K562 (cell line): ENCODE measurements around the gene RFNG. TPM values are rescaled to one million over a fixed set of nuclear protein-coding genes. Genes with fewer than 3 reads are reported as not detected.

Experiments
- ATAC-seq: fragments of 200-7000 bp; cut with Tn5 transposase; 3 replicates; pipeline ENCODE4 v1.9.1; 2020; ENCODE audit warnings: moderate library complexity
- BruUV-seq: library from RNA; stranded (reverse); fragments of 400-500 nt; replicated peaks from 2 replicates; lab custom pipeline; 2021; lab: Mats Ljungman, UMichigan
- CTCF ChIA-PET: fragments of 300-600 bp; formaldehyde crosslinking; extraction: SDS; loops from one replicate; lab custom pipeline; 2021; ENCODE audit warnings: low intra/inter-chr PET ratio; lab: Yijun Ruan, JAX
- POLR2A ChIA-PET: fragments of 300-600, 350-650 bp; sonication (Branson Sonifier 250); formaldehyde crosslinking; extraction: SDS; loops from one replicate; lab custom pipeline; 2021; ENCODE audit warnings: antibody characterized with exemption, inconsistent platforms; lab: Yijun Ruan, JAX
- DNase-seq, 4 experiments: peaks; one replicate each; pipeline versions ENCODE4 v3.0.0 to v3.0.0-alpha.2; 2011 to 2018; ENCODE audit warnings: low spot score in 3 of 4, mixed read lengths in 3 of 4; ENCODE audit errors: extremely low read depth in 1 of 4
- FAIRE-seq: peaks from 2 replicates; lab custom pipeline; 2011; peaks lifted over from hg19 to GRCh38; lab: Jason Lieb, UNC
- H2AFZ ChIP-seq: 2 replicates; pipeline ENCODE4 v1.6.0; 2011; ENCODE audit warnings: low read depth, low read length, control low read depth, inconsistent platforms
- H3K27ac ChIP-seq: fragments of 200-600 bp; 3 replicates; pipeline ENCODE4 v1.8.0; 2011; ENCODE audit warnings: low read depth, mild to moderate bottlenecking, control low read depth, inconsistent platforms, low read length, moderate library complexity, mixed read lengths; ENCODE audit errors: extremely low read depth
- H3K27me3 ChIP-seq, 2 experiments: fragments of 300-600 bp in 1 of 2; 2 replicates in 1 of 2; 3 replicates in 1 of 2; pipeline versions ENCODE4 v1.6.0 to v1.8.0; 2011; ENCODE audit warnings: inconsistent platforms in 2 of 2, low read length in 2 of 2, mild to moderate bottlenecking in 1 of 2, mixed read lengths in 1 of 2, moderate library complexity in 1 of 2; ENCODE audit not compliant: control insufficient read depth in 2 of 2, insufficient read depth in 2 of 2
- H3K36me3 ChIP-seq: fragments of 300-600 bp; 3 replicates; pipeline ENCODE4 v1.8.0; 2011; ENCODE audit warnings: mild to moderate bottlenecking, low read length, inconsistent platforms; ENCODE audit not compliant: control insufficient read depth, insufficient read depth
- H3K4me1 ChIP-seq, 2 experiments: fragments of 200-600 bp in 1 of 2; replicated peaks in 1 of 2; 2 replicates in 1 of 2; 3 replicates in 1 of 2; pipeline versions ENCODE4 v1.5.1 to v1.8.0; 2011; ENCODE audit warnings: inconsistent platforms in 2 of 2, low read length in 2 of 2, mild to moderate bottlenecking in 1 of 2, mixed read lengths in 1 of 2, moderate library complexity in 1 of 2; ENCODE audit not compliant: control insufficient read depth in 2 of 2, insufficient read depth in 2 of 2
- H3K4me2 ChIP-seq: 2 replicates; pipeline ENCODE4 v1.6.1; 2011; ENCODE audit warnings: low read length, control low read depth, inconsistent platforms, mixed read lengths; ENCODE audit not compliant: insufficient read depth
- H3K4me3 ChIP-seq: fragments of 200-600 bp; sonication (generic), shearing (Covaris generic); 2 replicates; pipeline ENCODE4 v1.5.1; 2016; ENCODE audit warnings: control low read depth, inconsistent platforms
- H3K79me2 ChIP-seq: fragments of 200-600 bp; 3 replicates; pipeline ENCODE4 v1.8.0; 2011; ENCODE audit warnings: low read length, inconsistent platforms; ENCODE audit not compliant: control insufficient read depth, insufficient read depth
- H3K9ac ChIP-seq, 2 experiments: 2 replicates each; pipeline versions ENCODE4 v1.6.0 to v1.6.1; 2011; ENCODE audit warnings: low read depth in 2 of 2, low read length in 2 of 2, control low read depth in 1 of 2, inconsistent platforms in 1 of 2, mild to moderate bottlenecking in 1 of 2, mixed read lengths in 1 of 2; ENCODE audit not compliant: insufficient read depth in 1 of 2
- H3K9me1 ChIP-seq: one replicate; pipeline ENCODE4 v1.6.0; 2011; ENCODE audit warnings: inconsistent platforms, mild to moderate bottlenecking, low read length, moderate library complexity; ENCODE audit not compliant: control insufficient read depth, insufficient read depth
- H3K9me3 ChIP-seq: replicated peaks from 2 replicates; pipeline ENCODE4 v1.5.1; 2011; ENCODE audit warnings: low read depth, low read length, inconsistent platforms; ENCODE audit not compliant: control insufficient read depth, insufficient read depth
- H4K20me1 ChIP-seq: replicated peaks from 2 replicates; pipeline ENCODE4 v1.6.1; 2011; ENCODE audit warnings: low read length, inconsistent platforms, mixed read lengths; ENCODE audit not compliant: control insufficient read depth, insufficient read depth
- ETS1 ChIP-seq: conservative IDR thresholded peaks from 2 replicates; pipeline ENCODE4 v1.6.1; 2011; ENCODE audit warnings: low read depth, mild to moderate bottlenecking, low read length; ENCODE audit not compliant: control insufficient read depth
- EWSR1 ChIP-seq: fragments of 450-650 bp; IDR thresholded peaks from 2 replicates; pipeline ENCODE4 v1.6.1; 2018; ENCODE audit warnings: borderline replicate concordance, mild to moderate bottlenecking, low read depth, moderate library complexity; ENCODE audit not compliant: partially characterized antibody
- GABPB1 ChIP-seq: sonication (generic); formaldehyde crosslinking; IDR thresholded peaks from 2 replicates; pipeline ENCODE4 v1.8.0; 2022; ENCODE audit warnings: mild to moderate bottlenecking, missing genetic modification reagents
- GTF2E2 ChIP-seq: fragments of 200-800 bp; sonication (Bioruptor generic); IDR thresholded peaks from 2 replicates; pipeline ENCODE4 v1.6.1; 2016; ENCODE audit warnings: missing genetic modification characterization, missing compliant biosample characterization
- MAFG ChIP-seq: fragments of 450-650 bp; conservative IDR thresholded peaks from 2 replicates; pipeline ENCODE4 v1.6.1; 2016; ENCODE audit warnings: missing genetic modification characterization, missing compliant biosample characterization
- MCM3 ChIP-seq: fragments of 450-650 bp; IDR thresholded peaks from 2 replicates; pipeline ENCODE4 v1.6.1; 2016
- MEF2A ChIP-seq: IDR thresholded peaks from 2 replicates; pipeline ENCODE4 v1.6.1; 2011; ENCODE audit warnings: low read depth, mild to moderate bottlenecking, low read length, moderate library complexity; ENCODE audit not compliant: control insufficient read depth
- NFATC3 ChIP-seq: fragments of 450-650 bp; IDR thresholded peaks from 2 replicates; pipeline ENCODE4 v1.6.1; 2017; ENCODE audit warnings: mild to moderate bottlenecking
- PATZ1 ChIP-seq: fragments of 250-450 bp; sonication (Bioruptor Pico); IDR thresholded peaks from 2 replicates; pipeline ENCODE4 v1.5.0; 2020; ENCODE audit warnings: mild to moderate bottlenecking, borderline replicate concordance
- PPARD ChIP-seq: fragments of 250-450 bp; sonication (Bioruptor Pico); IDR thresholded peaks from 2 replicates; pipeline ENCODE4 v1.8.0; 2022; ENCODE audit warnings: inconsistent platforms, mild to moderate bottlenecking, moderate library complexity
- RNF2 ChIP-seq: sonication (generic); IDR thresholded peaks from 2 replicates; pipeline ENCODE4 v1.6.1; 2016
- RUNX1 ChIP-seq: sonication (generic); IDR thresholded peaks from 2 replicates; pipeline ENCODE4 v1.6.1; 2016; ENCODE audit warnings: antibody characterized with exemption, low read depth
- SNAPC5 ChIP-seq: fragments of 250-450 bp; sonication (Bioruptor Pico); IDR thresholded peaks from 2 replicates; pipeline ENCODE4 v1.8.0; 2021; ENCODE audit warnings: moderate library complexity, mild to moderate bottlenecking, inconsistent platforms
- TAF15 ChIP-seq: fragments of 200-400 bp; formaldehyde crosslinking; IDR thresholded peaks from 2 replicates; pipeline ENCODE4 v1.6.1; 2017; ENCODE audit warnings: mild to moderate bottlenecking, low read depth, low read length, moderate library complexity
- TRIM24 ChIP-seq, 2 experiments: fragments of 450-650 bp; IDR thresholded peaks; 2 replicates each; pipeline ENCODE4 v1.6.1; 2016
- U2AF2 ChIP-seq: fragments of 200-400 bp; formaldehyde crosslinking; optimal IDR thresholded peaks from 2 replicates; pipeline ENCODE3; 2017; ENCODE audit warnings: low read depth, mild to moderate bottlenecking, low read length
- ZNF174 ChIP-seq: fragments of 250-450 bp; sonication (Bioruptor Pico); IDR thresholded peaks from 2 replicates; pipeline ENCODE4 v1.4.0; 2020; ENCODE audit warnings: mild to moderate bottlenecking
- ZNF778 ChIP-seq: fragments of 450-650 bp; formaldehyde crosslinking; IDR thresholded peaks from 2 replicates; pipeline ENCODE4 v1.4.0; 2020; ENCODE audit warnings: mild to moderate bottlenecking, moderate library complexity
- WGBS: fragments of 100-300 bp; shearing (Covaris generic); methylation state at CpG from one replicate; pipeline ENCODE4 v1.1.6; 2016; ENCODE audit warnings: low coverage, mixed read lengths; ENCODE audit not compliant: insufficient coverage; ENCODE audit errors: missing lambda C conversion rate; 5-methylcytosine and 5-hydroxymethylcytosine counted together
- in situ Hi-C: fragments of 300-500 bp; cut with MboI; formaldehyde crosslinking; loops from 4 replicates; pipeline ENCODE4 v1.15.0; 2018; ENCODE audit warnings: inconsistent platforms, mixed read lengths
- intact Hi-C: fragments of 100-400 bp; cut with micrococcal nuclease; formaldehyde crosslinking; loops from 2 replicates; pipeline ENCODE4 v1.14.2; 2022
- polyA plus RNA-seq, 8 experiments: library from polyadenylated mRNA; depleted of rRNA in 4 of 8; stranded (reverse) in 5 of 8; unstranded in 3 of 8; fragments of >200 nt; fragmentation: Nextera tagmentation in 2 of 8; fragmentation: Illumina TruSeq in 1 of 8; extraction: Ambion mirVana in 2 of 8; extraction: Trizol in 1 of 8; gene quantifications; 2 replicates each; pipeline versions ENCODE4 v1.2.1 to v1.2.3, GENCODE V29; 2011 to 2014; ENCODE audit warnings: inconsistent platforms in 1 of 8, missing spikeins in 1 of 8
- total RNA-seq, 7 experiments: library from RNA; depleted of rRNA in 6 of 7; stranded (reverse); fragments of >200 nt in 6 of 7; fragmentation: Illumina TruSeq in 2 of 7; extraction: Trizol in 2 of 7; gene quantifications; 2 replicates each; pipeline versions ENCODE4 v1.2.1 to v1.2.3, GENCODE V29; 2011 to 2021; ENCODE audit warnings: low replicate concordance in 1 of 7

The RFNG gene
- total and polyA plus RNA-seq, 9 of the 15 experiments (the other 6 are each of a cell fraction or from before 2014, with no cell fraction given), result 0.32 to 32.8 (median 9.5) TPM

DNA sequence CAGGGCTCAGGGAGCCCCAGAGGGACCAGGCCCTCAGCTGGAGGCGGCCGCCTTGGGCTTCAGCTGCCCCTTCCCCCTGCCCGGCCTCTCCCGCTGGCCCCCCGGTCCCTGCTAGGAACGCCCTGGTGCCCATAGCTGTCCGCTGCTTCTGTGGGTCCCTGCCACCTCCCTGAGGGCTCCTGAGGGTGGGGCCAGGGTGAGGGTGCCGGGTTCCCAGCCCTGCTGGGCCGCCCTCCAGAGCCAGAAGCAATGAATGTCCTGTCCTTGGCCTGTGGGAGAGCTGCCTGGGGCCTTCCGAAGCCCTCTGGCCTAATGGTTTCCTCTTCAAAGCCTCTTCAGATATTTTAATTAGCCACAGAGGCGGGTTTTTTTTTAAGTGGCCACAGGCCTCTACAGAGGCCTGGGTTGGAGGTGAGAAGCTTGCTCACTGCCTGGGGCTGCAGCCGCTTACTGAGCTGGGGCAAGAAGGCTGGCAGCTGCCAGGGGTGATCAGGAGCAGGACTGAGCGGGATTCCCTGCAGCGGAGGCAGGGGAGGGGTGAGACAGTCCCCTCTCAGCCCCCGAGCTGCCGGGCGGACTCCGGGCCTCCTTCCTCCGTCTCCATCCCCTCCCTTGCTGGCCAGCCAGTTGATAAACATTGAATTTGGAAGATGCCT is 38.8 kb downstream of the RFNG start (continued):
- TF ChIP-seq TAF15, result no peak
- TF ChIP-seq, all 486 proteins: peak for 0

DNA sequence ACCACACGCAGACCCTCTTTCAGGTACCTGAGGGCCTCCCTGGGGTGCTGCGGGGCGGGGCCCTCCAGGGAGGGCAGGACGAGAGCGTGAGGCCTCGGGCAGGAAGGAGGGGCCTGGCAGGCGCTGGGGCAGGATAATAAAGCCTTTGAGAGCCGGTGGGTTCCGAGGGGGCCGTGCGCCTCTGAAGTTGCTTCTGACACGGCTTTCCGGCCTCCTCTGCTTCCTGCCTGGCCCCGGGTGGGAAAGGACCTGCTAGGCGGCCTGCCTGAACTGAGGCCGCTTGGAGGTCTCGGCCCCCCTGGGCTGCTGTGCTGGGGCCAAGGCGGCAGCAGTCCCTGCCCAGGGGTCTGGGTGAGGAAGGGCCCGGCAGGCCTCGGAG is 39.4 kb downstream of the RFNG start:
- ChIA-PET CTCF (no interaction called here), POLR2A (interaction anchor here (0.6 kb wide), 1 partner anchor 440 kb away, joined by 3 read pairs; no protein-coding TSS in a partner anchor)
- Histone ChIP-seq H3K9ac (no peak overlapping the region), H4K20me1 (no peaks in the 10 kb centered on the region), H2AFZ (no peak overlapping the region), H3K4me1 (peaks cover 0 to 87% of the 10 kb centered on the region in 2 experiments; a peak in 2 of 5 replicates), H3K4me3 (no peak overlapping the region), H3K79me2 (no peaks in the 10 kb centered on the region), H3K36me3 (no peaks in the 10 kb centered on the region; the same call in 2 of the 3 replicates), H3K27me3 (no peaks in the 10 kb centered on the region), H3K9me1 (no peaks in the 10 kb centered on the region), H3K27ac (no peak overlapping the region), H3K9me3 (no peaks in the 10 kb centered on the region), H3K4me2 (no peak overlapping the region)
- DNase-seq, result no peak
- no TSS peak for BruUV-seq
- 79% methylated on average over 11 of the region's 20 CpGs for WGBS
- in situ Hi-C loops (no loop called here), intact Hi-C loops (no loop called here)
- ATAC-seq, result no peak
- TF ChIP-seq SNAPC5 (CRISPR knock-in tag) (no peak), MAFG (tag) (no peak), ZNF778 (CRISPR knock-in tag) (no peak), MEF2A (no peak), U2AF2 (no peak), TRIM24 (IDR thresholded peaks at IDR 0.05) (no peak), MCM3 (no peak), ZNF174 (no peak), GTF2E2 (no peak), RUNX1 (no peak), PATZ1 (no peak), PPARD (CRISPR knock-in tag) (no peak), EWSR1 (no peak), RNF2 (no peak), NFATC3 (no peak), GABPB1 (CRISPR knock-in tag) (no peak), ETS1 (no peak)
- no peak for FAIRE-seq
